Vagina (tissue), 2 donors: Measurements from ENCODE around the gene MAPK9.

Experiments used
- POLR2AphosphoS5 ChIP-seq, 2 donors: sonication (generic); formaldehyde crosslinking; IDR thresholded peaks; one replicate each; pipeline ENCODE4 v1.9.0; 2017; ENCODE audit warnings: antibody characterized with exemption in 2 of 2, mild to moderate bottlenecking in 2 of 2, low read depth in 1 of 2; ENCODE audit not compliant: insufficient read depth in 1 of 2
- TF ChIP-seq, protein P1 (sequence below), 3 experiments: fragments of 450-650 bp in 2 of 3; fragments of 200-600 bp in 1 of 3; sonication (generic) in 1 of 3; IDR thresholded peaks; one replicate each; pipeline ENCODE4 v1.5.1; 2017 to 2019; ENCODE audit warnings: antibody characterized with exemption in 3 of 3, mild to moderate bottlenecking in 2 of 3, moderate library complexity in 2 of 3

DNA sequence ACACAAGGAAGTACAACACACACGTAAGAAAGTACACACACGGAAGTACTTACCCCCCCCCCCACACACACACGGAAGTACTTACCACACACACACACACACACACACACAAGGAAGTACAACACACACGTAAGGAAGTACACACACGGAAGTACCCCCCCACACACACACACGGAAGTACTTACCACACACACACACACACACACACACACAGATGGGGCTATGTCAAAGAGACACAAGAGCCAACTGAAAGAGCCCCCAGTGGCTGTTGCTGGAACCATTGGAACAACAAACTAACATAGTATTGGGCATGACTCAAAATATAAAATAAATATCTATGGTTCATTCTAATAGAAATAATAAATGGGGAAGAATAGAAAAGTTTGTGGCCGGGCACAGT is 4.9 kb upstream of the MAPK9 start:
- TF ChIP-seq, protein P1, sequence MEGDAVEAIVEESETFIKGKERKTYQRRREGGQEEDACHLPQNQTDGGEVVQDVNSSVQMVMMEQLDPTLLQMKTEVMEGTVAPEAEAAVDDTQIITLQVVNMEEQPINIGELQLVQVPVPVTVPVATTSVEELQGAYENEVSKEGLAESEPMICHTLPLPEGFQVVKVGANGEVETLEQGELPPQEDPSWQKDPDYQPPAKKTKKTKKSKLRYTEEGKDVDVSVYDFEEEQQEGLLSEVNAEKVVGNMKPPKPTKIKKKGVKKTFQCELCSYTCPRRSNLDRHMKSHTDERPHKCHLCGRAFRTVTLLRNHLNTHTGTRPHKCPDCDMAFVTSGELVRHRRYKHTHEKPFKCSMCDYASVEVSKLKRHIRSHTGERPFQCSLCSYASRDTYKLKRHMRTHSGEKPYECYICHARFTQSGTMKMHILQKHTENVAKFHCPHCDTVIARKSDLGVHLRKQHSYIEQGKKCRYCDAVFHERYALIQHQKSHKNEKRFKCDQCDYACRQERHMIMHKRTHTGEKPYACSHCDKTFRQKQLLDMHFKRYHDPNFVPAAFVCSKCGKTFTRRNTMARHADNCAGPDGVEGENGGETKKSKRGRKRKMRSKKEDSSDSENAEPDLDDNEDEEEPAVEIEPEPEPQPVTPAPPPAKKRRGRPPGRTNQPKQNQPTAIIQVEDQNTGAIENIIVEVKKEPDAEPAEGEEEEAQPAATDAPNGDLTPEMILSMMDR (IDR thresholded peaks at IDR 0.05), result no peak
- TF ChIP-seq POLR2AphosphoS5 (IDR thresholded peaks at IDR 0.05; ENCODE audit: insufficient read depth in 1 of 2, low read depth in 1 of 2), result no peak
